T47D (cell line): ENCODE measurements around the gene MAP3K13.

Source experiments
- DNase-seq, 2 experiments: peaks; one replicate each; pipeline versions ENCODE4 v3.0.0 to v3.0.0-alpha.2; 2011 to 2012; ENCODE audit warnings: low read depth in 1 of 2, low spot score in 1 of 2
- JUND ChIP-seq: IDR thresholded peaks from 2 replicates; pipeline ENCODE4 v1.6.1; 2012; ENCODE audit warnings: low read depth
- in situ Hi-C: cut with HindIII; loops from 2 replicates; pipeline ENCODE4 v1.10.0; 2016; ENCODE audit warnings: low sequenced_read_pairs, low pct_unique_long_range_greater_than_20kb

Gene MAP3K13

DNA sequence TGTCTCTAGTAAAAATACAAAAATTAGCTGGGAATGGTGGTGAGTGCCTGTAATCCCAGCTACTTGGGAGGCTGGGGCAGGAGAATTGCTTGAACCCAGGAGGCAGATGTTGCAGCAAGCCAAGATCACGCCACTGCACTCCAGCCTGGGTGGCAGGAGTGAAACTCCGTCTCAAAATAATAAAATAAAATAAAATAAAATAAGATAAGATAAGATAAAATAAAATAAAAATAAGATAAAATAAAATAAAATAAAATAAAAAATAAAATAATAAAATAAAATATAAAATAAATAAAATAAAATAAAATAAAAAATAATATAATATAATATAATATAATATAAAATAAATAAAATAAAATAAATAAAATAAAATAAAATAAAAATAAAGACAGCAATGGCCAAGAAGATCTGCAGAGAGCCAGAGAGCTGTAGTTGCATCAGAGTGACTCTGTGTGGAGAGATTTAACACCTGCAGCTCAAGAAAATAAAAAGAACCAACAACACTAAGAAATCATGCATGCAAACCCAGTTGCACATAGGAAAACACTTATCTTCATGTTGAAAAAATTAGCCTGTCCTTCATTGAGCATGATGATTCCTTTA is 163.5 kb downstream of the MAP3K13 start:
- no peak for DNase-seq
- TF ChIP-seq JUND = no peak
- in situ Hi-C loops = no loop called here

DNA sequence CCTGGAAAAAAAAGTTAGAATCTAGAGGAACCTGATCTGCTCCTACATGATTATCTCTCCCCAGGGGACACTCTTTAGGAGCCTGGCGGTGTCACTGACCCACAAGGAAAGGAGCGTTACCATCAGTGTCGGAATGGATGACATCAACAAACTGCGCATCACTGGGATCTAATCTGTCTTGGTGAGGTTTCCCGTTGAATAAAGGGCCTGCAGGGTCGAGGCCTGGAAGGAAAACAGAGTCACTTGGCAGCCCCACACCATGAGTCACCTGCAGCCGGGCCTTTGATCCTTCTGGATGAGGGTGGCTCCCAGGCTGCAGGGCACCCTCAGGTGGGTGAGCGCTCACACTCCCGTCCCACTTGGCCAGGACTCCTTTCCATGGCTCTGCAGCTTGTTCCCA is 164.4 kb downstream of the MAP3K13 start:
- TF ChIP-seq JUND = no peak
- in situ Hi-C loops = no loop called here
- DNase-seq = no peak

DNA sequence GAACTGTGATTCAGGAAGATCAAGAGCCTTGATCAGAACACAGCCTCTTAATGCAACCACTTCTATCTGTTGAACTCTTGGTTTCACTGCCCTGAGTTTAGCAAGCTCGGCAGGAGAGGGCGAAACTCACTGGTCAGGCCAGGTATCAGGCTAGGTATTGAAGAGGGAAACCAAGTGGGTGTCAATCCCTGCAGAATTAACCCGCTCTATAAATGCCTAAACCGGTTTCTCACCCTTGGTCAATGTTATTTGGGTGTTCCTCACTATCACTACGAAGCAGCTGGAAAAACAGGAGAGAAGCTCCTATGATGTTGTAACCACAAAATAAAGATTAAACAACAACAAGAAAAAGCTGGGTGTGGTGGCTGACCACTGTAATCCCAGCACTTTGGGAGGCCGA is 165.6 kb downstream of the MAP3K13 start:
- DNase-seq = no peak
- no peak for TF ChIP-seq JUND
- in situ Hi-C loops = no loop called here

DNA sequence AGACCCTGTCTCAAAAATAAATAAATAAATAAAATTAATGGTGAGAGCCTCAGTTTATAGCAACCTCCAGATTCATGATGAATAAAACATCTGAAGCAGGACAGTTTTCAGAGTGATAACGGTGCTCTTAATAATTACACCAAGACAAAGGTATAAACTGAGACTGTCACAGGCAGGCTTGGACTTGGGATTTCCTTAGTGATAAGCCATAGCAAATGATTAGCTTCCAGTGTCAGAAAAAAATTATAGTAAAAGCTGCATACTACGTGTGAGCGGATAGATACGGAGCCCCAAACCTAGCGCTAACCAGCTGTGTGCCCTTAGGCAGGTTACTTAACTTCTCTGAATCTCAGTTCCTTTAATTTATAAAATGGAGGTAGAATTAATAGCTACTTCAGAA is 167.9 kb downstream of the MAP3K13 start:
- TF ChIP-seq JUND = no peak
- in situ Hi-C loops = no loop called here
- DNase-seq = no peak

DNA sequence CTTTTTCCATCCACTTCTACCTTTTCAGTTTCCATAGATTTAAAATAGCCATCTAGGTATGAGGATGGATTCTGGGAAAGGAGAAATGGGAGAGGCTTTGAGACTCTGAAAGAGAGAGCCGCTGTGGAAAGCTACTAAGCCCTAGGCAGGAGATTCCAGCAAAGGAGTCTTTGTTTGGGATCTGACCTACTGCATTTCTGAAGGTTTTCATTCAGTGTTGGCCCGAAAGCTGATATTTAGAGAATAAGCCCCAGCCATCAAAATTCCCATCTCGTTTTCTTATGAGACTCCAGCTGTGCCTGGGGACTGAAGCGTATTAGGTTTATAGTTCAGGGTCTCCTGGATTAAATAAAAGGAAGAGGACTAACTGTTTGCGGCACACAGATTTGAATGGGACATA is 170.0 kb downstream of the MAP3K13 start:
- no peak for DNase-seq
- TF ChIP-seq JUND = no peak
- in situ Hi-C loops = no loop called here

DNA sequence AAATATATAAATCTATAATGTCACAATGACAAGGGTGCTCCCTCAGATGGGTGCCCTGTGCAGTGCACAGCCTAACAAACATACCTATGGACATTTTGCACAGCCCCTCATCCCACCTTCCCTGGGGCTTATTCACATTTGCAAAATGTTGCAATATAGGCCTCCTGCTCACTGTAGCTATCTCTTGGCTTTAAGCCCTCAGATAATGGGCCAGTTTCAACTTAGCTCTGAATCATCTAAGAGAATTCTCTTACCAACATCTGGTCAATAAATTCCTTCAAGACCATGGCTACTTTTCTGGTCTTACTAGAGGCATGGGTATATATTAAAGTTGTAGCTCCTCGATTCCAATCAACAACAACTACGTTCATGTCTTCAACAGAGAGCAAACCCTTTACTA is 171.6 kb downstream of the MAP3K13 start:
- no peak for TF ChIP-seq JUND
- no peak for DNase-seq
- in situ Hi-C loops = no loop called here

DNA sequence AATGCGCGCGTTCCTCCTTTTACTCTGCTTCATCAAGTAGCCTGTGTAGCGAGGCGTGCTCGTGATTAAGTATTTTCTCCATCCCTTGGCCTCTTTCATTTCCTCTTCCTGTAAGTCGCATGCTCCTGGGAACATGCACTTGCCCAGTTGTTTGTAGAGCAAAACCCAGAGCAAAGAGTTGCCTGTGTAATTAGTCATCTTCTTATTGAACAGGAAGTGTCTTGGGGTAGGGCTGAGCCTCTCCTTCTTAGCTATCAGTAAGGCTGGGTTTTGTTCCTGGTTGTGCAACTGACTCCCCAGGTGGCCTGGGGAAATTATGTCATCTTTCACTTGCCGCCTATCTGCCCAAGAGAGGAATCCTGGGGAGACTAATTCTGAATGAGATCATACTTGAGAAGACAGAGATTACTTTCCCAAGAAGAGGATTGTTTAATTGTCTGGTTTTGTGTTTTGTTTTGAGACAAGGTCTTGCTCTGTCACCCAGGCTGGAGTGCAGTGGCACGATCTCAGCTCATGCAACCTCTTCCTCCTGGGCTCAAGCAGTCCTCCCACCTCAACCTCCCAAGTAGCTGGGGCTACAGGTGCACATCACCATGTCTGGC is 174.5 kb downstream of the MAP3K13 start:
- in situ Hi-C loops = no loop called here
- peak in 1 of 2 experiments; percentile 77 for DNase-seq
- no peak for TF ChIP-seq JUND
